GM23338 (cell line): ENCODE results near the gene PRDM1. TPM values are rescaled to one million over a fixed set of nuclear protein-coding genes. Genes with fewer than 3 reads are reported as not detected.

ENCODE experiments used
- ATAC-seq: fragments of 200-7000 bp; cut with Tn5 transposase; 3 replicates; pipeline ENCODE4 v1.9.1; 2020
- DNase-seq: peaks from one replicate; pipeline ENCODE4 v3.0.0-alpha.2; 2015; ENCODE audit warnings: low spot score
- H2AFZ ChIP-seq: fragments of 200-600 bp; sonication (generic); 2 replicates; pipeline ENCODE4 v1.8.0; 2016; ENCODE audit warnings: antibody characterized with exemption, mild to moderate bottlenecking, moderate library complexity
- H3F3A ChIP-seq: fragments of 200-600 bp; sonication (generic); replicated peaks from 2 replicates; pipeline ENCODE4 v1.8.0; 2017; ENCODE audit warnings: antibody characterized with exemption, mixed run types, low read depth
- H3K27ac ChIP-seq: fragments of 200-600 bp; sonication (generic); 2 replicates; pipeline ENCODE4 v1.6.1; 2016; ENCODE audit warnings: low read depth
- H3K27me3 ChIP-seq: fragments of 200-600 bp; sonication (generic); 2 replicates; pipeline ENCODE4 v1.8.0; 2016; ENCODE audit warnings: mild to moderate bottlenecking, mixed run types, moderate library complexity; ENCODE audit not compliant: insufficient read depth
- H3K36me3 ChIP-seq: fragments of 200-600 bp; sonication (generic); 2 replicates; pipeline ENCODE4 v1.8.0; 2016; ENCODE audit warnings: mild to moderate bottlenecking; ENCODE audit not compliant: insufficient read depth
- H3K4me1 ChIP-seq: fragments of 200-600 bp; sonication (generic); 2 replicates; pipeline ENCODE4 v1.8.0; 2016; ENCODE audit warnings: mild to moderate bottlenecking, moderate library complexity; ENCODE audit not compliant: insufficient read depth
- H3K4me2 ChIP-seq: fragments of 200-600 bp; sonication (generic); 2 replicates; pipeline ENCODE4 v1.7.1; 2017; ENCODE audit warnings: mixed run types
- H3K4me3 ChIP-seq: fragments of 200-600 bp; sonication (generic); 2 replicates; pipeline ENCODE4 v1.6.1; 2016; ENCODE audit warnings: mixed run types
- H3K79me2 ChIP-seq: fragments of 200-600 bp; sonication (generic); replicated peaks from 2 replicates; pipeline ENCODE4 v1.8.0; 2017; ENCODE audit warnings: mild to moderate bottlenecking; ENCODE audit not compliant: insufficient read depth
- H3K9me2 ChIP-seq: fragments of 200-600 bp; sonication (generic); 2 replicates; pipeline ENCODE4 v1.8.0; 2017; ENCODE audit not compliant: insufficient read depth
- H4K20me1 ChIP-seq: fragments of 200-600 bp; sonication (generic); replicated peaks from 2 replicates; pipeline ENCODE4 v1.8.0; 2017; ENCODE audit warnings: mild to moderate bottlenecking; ENCODE audit not compliant: insufficient read depth
- H3K27ac Mint-ChIP-seq: 2 replicates; pipeline ENCODE4 v1.8.0; 2020; ENCODE audit warnings: inconsistent platforms, mild to moderate bottlenecking, moderate library complexity, mixed read lengths
- H3K27me3 Mint-ChIP-seq: 3 replicates; pipeline ENCODE4 v1.8.0; 2022; ENCODE audit warnings: low read depth, mild to moderate bottlenecking, moderate library complexity, mixed read lengths, inconsistent platforms; ENCODE audit not compliant: insufficient read depth, poor library complexity
- H3K36me3 Mint-ChIP-seq: 3 replicates; pipeline ENCODE4 v1.8.0; 2021; ENCODE audit warnings: low read depth, mild to moderate bottlenecking, inconsistent platforms, moderate library complexity, mixed read lengths
- H3K4me1 Mint-ChIP-seq: 3 replicates; pipeline ENCODE4 v1.8.0; 2020; ENCODE audit warnings: mild to moderate bottlenecking, inconsistent platforms, mixed read lengths
- H3K4me3 Mint-ChIP-seq: 3 replicates; pipeline ENCODE4 v1.8.0; 2021; ENCODE audit warnings: moderate library complexity, mild to moderate bottlenecking, inconsistent platforms, mixed read lengths
- H3K9me3 Mint-ChIP-seq: 3 replicates; pipeline ENCODE4 v1.8.0; 2020; ENCODE audit warnings: moderate library complexity, mild to moderate bottlenecking, inconsistent platforms, mixed read lengths
- JUNB ChIP-seq: IDR thresholded peaks from one replicate; pipeline ENCODE4 v1.6.1; 2016; ENCODE audit warnings: antibody characterized with exemption; ENCODE audit not compliant: unreplicated experiment
- NANOG ChIP-seq: IDR thresholded peaks from 2 replicates; pipeline ENCODE4 v1.6.1; 2016; ENCODE audit warnings: antibody characterized with exemption, borderline replicate concordance
- POLR2AphosphoS5 ChIP-seq: IDR thresholded peaks from 2 replicates; pipeline ENCODE4 v1.6.1; 2016; ENCODE audit warnings: antibody characterized with exemption, low read depth
- STAT1 ChIP-seq: IDR thresholded peaks from one replicate; pipeline ENCODE4 v1.6.1; 2016; ENCODE audit warnings: antibody characterized with exemption; ENCODE audit not compliant: unreplicated experiment
- ZNF331 ChIP-seq: fragments of 250-450 bp; sonication (Bioruptor Pico); IDR thresholded peaks from 2 replicates; pipeline ENCODE4 v1.5.0; 2020; ENCODE audit warnings: low read depth, mild to moderate bottlenecking, moderate library complexity
- polyA plus RNA-seq: library from polyadenylated mRNA; unstranded; fragments of >200 nt; fragmentation: Nextera tagmentation; extraction: Ambion mirVana; gene quantifications from 2 replicates; pipeline ENCODE4 v1.2.1, GENCODE V29; 2016
- total RNA-seq: library from RNA; depleted of rRNA; stranded (reverse); fragments of >200 nt; shearing (Covaris generic); gene quantifications from 2 replicates; pipeline ENCODE4 v1.2.3, GENCODE V29; 2014
- TF ChIP-seq, protein P1 (sequence below), 2 experiments: fragments of 200-600 bp in 1 of 2; sonication (generic) in 1 of 2; conservative IDR thresholded peaks; 2 replicates each; pipeline versions ENCODE4 v1.5.1 to v1.6.1; 2016 to 2017; ENCODE audit warnings: antibody characterized with exemption in 2 of 2, low read depth in 2 of 2, mild to moderate bottlenecking in 2 of 2, moderate library complexity in 1 of 2
- TF ChIP-seq, protein P2 (sequence below): IDR thresholded peaks from one replicate; pipeline ENCODE4 v1.6.1; 2018; ENCODE audit warnings: antibody characterized with exemption; ENCODE audit not compliant: unreplicated experiment
- TF ChIP-seq, protein P3 (sequence below): IDR thresholded peaks from 2 replicates; pipeline ENCODE4 v1.6.1; 2016; ENCODE audit warnings: antibody characterized with exemption

The PRDM1 gene
- total and polyA plus RNA-seq, 2 experiments from 2014 or later: 0.65 to 0.73 TPM

DNA sequence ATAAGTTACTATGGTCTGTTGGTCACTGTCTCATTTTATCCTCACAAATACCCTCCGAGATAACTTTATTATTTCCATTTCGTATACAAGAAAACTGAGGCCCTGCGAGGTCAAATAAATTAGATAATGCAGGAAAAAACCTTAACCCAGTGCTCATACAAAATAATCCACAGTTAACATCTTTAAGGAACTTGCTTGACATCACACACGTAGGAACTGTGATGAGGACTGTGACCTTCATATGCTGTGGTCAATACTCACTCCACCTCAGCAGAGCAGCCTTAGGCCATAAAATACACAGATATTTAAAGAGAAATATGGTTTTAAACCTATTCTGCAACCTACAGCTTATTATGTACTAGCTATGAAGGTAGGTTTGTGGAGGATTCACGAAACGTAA is 34.3 kb downstream of the PRDM1 start:
- no peak overlapping the region for H3K4me3 ChIP-seq
- no peak overlapping the region for H3K4me3 Mint-ChIP-seq
- TF ChIP-seq POLR2AphosphoS5 (no peak), ZNF331 (CRISPR knock-in tag) (no peak), STAT1 (no peak), JUNB (no peak)
- TF ChIP-seq, protein P1, sequence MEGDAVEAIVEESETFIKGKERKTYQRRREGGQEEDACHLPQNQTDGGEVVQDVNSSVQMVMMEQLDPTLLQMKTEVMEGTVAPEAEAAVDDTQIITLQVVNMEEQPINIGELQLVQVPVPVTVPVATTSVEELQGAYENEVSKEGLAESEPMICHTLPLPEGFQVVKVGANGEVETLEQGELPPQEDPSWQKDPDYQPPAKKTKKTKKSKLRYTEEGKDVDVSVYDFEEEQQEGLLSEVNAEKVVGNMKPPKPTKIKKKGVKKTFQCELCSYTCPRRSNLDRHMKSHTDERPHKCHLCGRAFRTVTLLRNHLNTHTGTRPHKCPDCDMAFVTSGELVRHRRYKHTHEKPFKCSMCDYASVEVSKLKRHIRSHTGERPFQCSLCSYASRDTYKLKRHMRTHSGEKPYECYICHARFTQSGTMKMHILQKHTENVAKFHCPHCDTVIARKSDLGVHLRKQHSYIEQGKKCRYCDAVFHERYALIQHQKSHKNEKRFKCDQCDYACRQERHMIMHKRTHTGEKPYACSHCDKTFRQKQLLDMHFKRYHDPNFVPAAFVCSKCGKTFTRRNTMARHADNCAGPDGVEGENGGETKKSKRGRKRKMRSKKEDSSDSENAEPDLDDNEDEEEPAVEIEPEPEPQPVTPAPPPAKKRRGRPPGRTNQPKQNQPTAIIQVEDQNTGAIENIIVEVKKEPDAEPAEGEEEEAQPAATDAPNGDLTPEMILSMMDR (conservative IDR thresholded peaks at IDR 0.05; ENCODE audit: low read depth in 2 of 2): no peak
- TF ChIP-seq, protein P2, sequence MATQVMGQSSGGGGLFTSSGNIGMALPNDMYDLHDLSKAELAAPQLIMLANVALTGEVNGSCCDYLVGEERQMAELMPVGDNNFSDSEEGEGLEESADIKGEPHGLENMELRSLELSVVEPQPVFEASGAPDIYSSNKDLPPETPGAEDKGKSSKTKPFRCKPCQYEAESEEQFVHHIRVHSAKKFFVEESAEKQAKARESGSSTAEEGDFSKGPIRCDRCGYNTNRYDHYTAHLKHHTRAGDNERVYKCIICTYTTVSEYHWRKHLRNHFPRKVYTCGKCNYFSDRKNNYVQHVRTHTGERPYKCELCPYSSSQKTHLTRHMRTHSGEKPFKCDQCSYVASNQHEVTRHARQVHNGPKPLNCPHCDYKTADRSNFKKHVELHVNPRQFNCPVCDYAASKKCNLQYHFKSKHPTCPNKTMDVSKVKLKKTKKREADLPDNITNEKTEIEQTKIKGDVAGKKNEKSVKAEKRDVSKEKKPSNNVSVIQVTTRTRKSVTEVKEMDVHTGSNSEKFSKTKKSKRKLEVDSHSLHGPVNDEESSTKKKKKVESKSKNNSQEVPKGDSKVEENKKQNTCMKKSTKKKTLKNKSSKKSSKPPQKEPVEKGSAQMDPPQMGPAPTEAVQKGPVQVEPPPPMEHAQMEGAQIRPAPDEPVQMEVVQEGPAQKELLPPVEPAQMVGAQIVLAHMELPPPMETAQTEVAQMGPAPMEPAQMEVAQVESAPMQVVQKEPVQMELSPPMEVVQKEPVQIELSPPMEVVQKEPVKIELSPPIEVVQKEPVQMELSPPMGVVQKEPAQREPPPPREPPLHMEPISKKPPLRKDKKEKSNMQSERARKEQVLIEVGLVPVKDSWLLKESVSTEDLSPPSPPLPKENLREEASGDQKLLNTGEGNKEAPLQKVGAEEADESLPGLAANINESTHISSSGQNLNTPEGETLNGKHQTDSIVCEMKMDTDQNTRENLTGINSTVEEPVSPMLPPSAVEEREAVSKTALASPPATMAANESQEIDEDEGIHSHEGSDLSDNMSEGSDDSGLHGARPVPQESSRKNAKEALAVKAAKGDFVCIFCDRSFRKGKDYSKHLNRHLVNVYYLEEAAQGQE: no peak
- TF ChIP-seq, protein P3, sequence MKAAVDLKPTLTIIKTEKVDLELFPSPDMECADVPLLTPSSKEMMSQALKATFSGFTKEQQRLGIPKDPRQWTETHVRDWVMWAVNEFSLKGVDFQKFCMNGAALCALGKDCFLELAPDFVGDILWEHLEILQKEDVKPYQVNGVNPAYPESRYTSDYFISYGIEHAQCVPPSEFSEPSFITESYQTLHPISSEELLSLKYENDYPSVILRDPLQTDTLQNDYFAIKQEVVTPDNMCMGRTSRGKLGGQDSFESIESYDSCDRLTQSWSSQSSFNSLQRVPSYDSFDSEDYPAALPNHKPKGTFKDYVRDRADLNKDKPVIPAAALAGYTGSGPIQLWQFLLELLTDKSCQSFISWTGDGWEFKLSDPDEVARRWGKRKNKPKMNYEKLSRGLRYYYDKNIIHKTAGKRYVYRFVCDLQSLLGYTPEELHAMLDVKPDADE: no peak
- no peaks in the 10 kb centered on the region for H3K4me1 ChIP-seq
- no peak overlapping the region for H3K4me2 ChIP-seq
- H3F3A ChIP-seq: no peaks in the 10 kb centered on the region
- peaks cover 4% of the 10 kb centered on the region; the same call in 1 of the 2 replicates for H3K9me2 ChIP-seq
- no peak for ATAC-seq
- H3K27me3 ChIP-seq: no peaks in the 10 kb centered on the region
- H3K79me2 ChIP-seq: no peaks in the 10 kb centered on the region
- H4K20me1 ChIP-seq: no peaks in the 10 kb centered on the region
- no peak overlapping the region for H3K27ac ChIP-seq
- H3K27ac Mint-ChIP-seq: no peak overlapping the region
- no peaks in the 10 kb centered on the region for H3K27me3 Mint-ChIP-seq
- H2AFZ ChIP-seq: no peak overlapping the region
- H3K4me1 Mint-ChIP-seq: peaks cover 4% of the 10 kb centered on the region; the same call in 2 of the 3 replicates
- DNase-seq: no peak
- no peaks in the 10 kb centered on the region for H3K36me3 ChIP-seq
- no peaks in the 10 kb centered on the region for H3K9me3 Mint-ChIP-seq
- H3K36me3 Mint-ChIP-seq: no peaks in the 10 kb centered on the region

DNA sequence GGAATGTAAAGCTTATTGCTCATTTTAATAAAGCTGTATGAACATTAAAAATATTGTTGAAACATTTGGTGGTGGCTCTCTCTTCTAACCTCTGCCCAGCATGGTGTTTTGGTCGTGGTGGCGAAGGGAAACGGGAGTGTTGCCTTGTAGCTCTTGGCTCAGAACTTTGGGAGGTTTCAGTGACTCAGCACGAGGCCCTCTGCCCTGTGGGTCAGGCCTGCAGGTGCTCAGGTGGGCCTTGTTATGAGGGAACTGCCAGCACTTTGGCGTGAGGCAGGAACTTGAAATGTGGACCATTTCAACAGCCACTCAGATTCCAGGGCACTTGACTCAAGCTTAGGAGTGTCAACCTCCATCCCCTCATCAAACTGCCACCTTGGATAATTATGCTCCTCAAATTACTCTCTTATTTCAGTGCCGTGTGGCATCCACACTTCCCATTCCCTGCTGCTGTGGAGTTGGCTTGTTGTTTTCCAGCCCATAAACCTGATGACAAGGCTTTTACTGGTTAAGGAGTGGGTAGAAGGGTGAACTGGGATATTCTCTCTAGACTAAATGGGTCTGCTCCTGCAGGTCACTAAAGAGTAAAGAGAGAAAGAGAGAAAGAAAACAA is 36.3 kb downstream of the PRDM1 start:
- Mint-ChIP-seq H3K27me3 (no peaks in the 10 kb centered on the region), H3K36me3 (no peaks in the 10 kb centered on the region), H3K4me1 (peaks cover 4% of the 10 kb centered on the region; the same call in 2 of the 3 replicates), H3K4me3 (no peak overlapping the region), H3K9me3 (no peaks in the 10 kb centered on the region), H3K27ac (no peak overlapping the region)
- no peak overlapping the region for H2AFZ ChIP-seq
- no peaks in the 10 kb centered on the region for H3K36me3 ChIP-seq
- no peaks in the 10 kb centered on the region for H3K27me3 ChIP-seq
- peaks cover 4% of the 10 kb centered on the region; the same call in 1 of the 2 replicates for H3K9me2 ChIP-seq
- H3K4me1 ChIP-seq: no peaks in the 10 kb centered on the region
- H3K4me2 ChIP-seq: no peak overlapping the region
- no peak for DNase-seq
- no peaks in the 10 kb centered on the region for H3K79me2 ChIP-seq
- ATAC-seq: no peak
- no peaks in the 10 kb centered on the region for H4K20me1 ChIP-seq
- no peak overlapping the region for H3K27ac ChIP-seq
- no peaks in the 10 kb centered on the region for H3F3A ChIP-seq
- H3K4me3 ChIP-seq: no peak overlapping the region
- TF ChIP-seq, protein P2: no peak
- TF ChIP-seq ZNF331 (CRISPR knock-in tag) (no peak), JUNB (no peak), NANOG (no peak)
- TF ChIP-seq, protein P1 (conservative IDR thresholded peaks at IDR 0.05; ENCODE audit: low read depth in 2 of 2): no peak
